ENCODE results near the gene TEDC1.

The TEDC1 gene, protein sequence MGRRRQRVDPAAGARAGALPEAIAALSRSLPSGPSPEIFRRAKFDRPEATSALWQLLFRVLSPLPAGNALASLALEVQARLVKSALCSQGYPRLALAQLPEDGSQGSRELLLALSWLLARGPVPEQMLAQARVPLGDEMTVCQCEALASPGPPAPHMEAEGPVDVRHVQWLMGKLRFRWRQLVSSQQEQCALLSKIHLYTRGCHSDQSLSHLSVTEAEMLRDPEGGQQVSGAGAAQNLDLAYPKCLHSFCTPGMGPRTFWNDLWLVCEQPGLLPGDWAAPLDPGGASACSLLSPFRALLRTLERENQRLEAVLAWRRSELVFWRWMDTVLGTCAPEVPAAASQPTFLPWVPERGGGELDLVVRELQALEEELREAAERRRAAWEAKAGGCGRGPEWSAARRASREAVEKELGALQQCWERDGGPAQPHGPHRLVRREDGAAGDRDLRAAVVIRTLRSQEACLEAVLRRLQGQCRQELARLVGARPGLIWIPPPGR

DNA sequence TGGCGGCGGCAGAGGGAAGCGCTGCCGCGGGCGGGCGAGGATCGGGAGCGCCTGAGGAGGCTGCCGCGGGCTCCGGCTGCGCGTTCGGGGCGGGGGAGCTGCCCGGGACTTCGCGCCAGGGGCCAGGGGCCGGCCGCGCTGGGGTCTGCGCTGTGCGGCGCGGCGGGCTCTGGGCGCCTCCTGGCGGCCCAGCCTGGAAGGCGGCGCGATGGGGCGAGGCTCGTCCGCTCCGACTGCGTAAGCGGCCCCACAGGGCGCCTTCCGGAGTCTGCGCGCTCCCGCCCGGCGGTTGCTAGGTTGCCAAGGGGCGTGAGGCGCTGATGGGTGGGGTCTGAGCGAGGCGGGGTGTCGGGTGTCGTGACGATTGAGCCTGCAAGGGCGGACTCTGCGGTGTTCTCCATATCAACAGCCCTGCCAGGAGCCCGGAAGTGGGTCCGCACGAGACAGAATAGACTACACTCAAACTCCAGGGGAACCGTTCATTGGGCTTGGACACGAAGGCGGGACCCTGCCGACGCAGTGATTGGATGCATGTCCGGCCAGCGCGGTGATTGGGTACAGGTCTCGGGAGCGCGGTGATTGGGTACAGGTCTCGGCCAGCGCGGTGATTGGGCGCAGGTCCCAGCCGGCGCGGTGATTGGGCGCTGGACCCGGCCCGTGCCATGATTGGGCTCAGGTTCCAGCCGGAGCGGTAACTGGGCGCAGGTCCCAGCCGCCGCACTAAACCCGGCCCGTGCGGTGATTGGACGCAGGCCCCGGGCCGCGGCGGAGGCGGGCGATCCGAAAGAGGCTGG lies at the start of gene TEDC1:
TSS of gene TEDC1 (plus strand) at position 675 of the 794 bp plus-strand sequence. CDS start 130 bp downstream, outside the sequence.
- Histone ChIP-seq H3K9ac (ENCODE audit: insufficient read length) (peak within 1 kb of the TSS; percentile 82), H3K4me3 (peak within 1 kb of the TSS; percentile 91), H3K36me3 (ENCODE audit: insufficient read depth, low read length) (no peaks in the 10 kb centered on the region), H3K27ac (peak within 1 kb of the TSS; percentile 85), H3K9me3 (ENCODE audit: low read depth, low read length) (no peaks in the 10 kb centered on the region)
- TF ChIP-seq EZH2 (IDR thresholded peaks at IDR 0.05) (no peak), FOXP2 (optimal IDR thresholded peaks at IDR 0.05; ENCODE audit: control extremely low read depth, extremely low read length, insufficient read depth) (no peak), POLR2AphosphoS5 (IDR thresholded peaks at IDR 0.05; ENCODE audit: borderline replicate concordance, low read depth, low read length) (no peak; the same call in 1 of the 2 replicates)
- peak; percentile 99 for DNase-seq (ENCODE audit: low read depth, low spot score)

- Histone ChIP-seq H3K4me3 (no peak overlapping the region), H3K27ac (no peak overlapping the region; the same call in 1 of the 2 replicates), H3K9me3 (ENCODE audit: low read depth, low read length) (no peaks in the 10 kb centered on the region), H3K9ac (ENCODE audit: insufficient read length) (no peak overlapping the region), H3K36me3 (ENCODE audit: insufficient read depth, low read length) (peaks cover 8% of the 10 kb centered on the region)
- TF ChIP-seq POLR2AphosphoS5 (IDR thresholded peaks at IDR 0.05; ENCODE audit: borderline replicate concordance, low read depth, low read length) (no peak), FOXP2 (optimal IDR thresholded peaks at IDR 0.05; ENCODE audit: control extremely low read depth, extremely low read length, insufficient read depth) (no peak), EZH2 (IDR thresholded peaks at IDR 0.05) (no peak)
- no peak for DNase-seq (ENCODE audit: low read depth, low spot score)
Measured at GRCh38 chr14:105442125-105442524, 48.9 kb upstream of the TEDC1 start.

GRCh38 chr14:105442834-105443233 lies 48.2 kb upstream of the TEDC1 start:
- TF ChIP-seq EZH2 (IDR thresholded peaks at IDR 0.05) (no peak), FOXP2 (optimal IDR thresholded peaks at IDR 0.05; ENCODE audit: control extremely low read depth, extremely low read length, insufficient read depth) (no peak), POLR2AphosphoS5 (IDR thresholded peaks at IDR 0.05; ENCODE audit: borderline replicate concordance, low read depth, low read length) (no peak; the same call in 1 of the 2 replicates)
- Histone ChIP-seq H3K4me3 (no peak overlapping the region), H3K9me3 (ENCODE audit: low read depth, low read length) (no peaks in the 10 kb centered on the region), H3K36me3 (ENCODE audit: insufficient read depth, low read length) (peaks cover 8% of the 10 kb centered on the region), H3K9ac (ENCODE audit: insufficient read length) (no peak overlapping the region), H3K27ac (no peak overlapping the region; the same call in 1 of the 2 replicates)
- no peak for DNase-seq (ENCODE audit: low read depth, low spot score)

DNA sequence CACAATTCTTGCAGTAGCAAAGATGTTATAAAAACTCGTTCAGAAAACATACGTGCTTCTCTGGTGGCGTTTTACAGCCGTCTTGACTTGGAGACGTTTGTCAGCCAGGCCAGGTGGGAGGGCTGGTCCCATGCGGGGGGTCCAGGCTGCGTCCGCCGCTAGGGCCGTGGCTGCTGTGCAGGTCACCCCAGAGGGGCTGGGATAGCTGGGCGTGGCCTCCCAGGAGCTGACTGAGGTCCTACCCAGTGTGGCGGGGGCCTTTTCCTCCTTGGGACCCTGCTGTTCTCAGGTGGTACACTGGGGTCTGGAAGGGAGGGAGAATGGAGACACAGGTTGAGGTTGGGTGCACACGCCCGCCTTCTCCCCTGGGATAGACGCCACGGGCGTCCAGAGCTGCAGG lies 46.2 kb upstream of the TEDC1 start:
- TF ChIP-seq EZH2 (IDR thresholded peaks at IDR 0.05) (no peak), FOXP2 (optimal IDR thresholded peaks at IDR 0.05; ENCODE audit: control extremely low read depth, extremely low read length, insufficient read depth) (no peak)
- H3K36me3 ChIP-seq (ENCODE audit: insufficient read depth, low read length), result peaks cover 16% of the 10 kb centered on the region
- no peaks in the 10 kb centered on the region for H3K9me3 ChIP-seq (ENCODE audit: low read depth, low read length)
- H3K9ac ChIP-seq (ENCODE audit: insufficient read length), result no peak overlapping the region
- DNase-seq (ENCODE audit: low read depth, low spot score), result no peak
- H3K4me3 ChIP-seq, result no peak overlapping the region
- H3K27ac ChIP-seq, result no peak overlapping the region

DNA sequence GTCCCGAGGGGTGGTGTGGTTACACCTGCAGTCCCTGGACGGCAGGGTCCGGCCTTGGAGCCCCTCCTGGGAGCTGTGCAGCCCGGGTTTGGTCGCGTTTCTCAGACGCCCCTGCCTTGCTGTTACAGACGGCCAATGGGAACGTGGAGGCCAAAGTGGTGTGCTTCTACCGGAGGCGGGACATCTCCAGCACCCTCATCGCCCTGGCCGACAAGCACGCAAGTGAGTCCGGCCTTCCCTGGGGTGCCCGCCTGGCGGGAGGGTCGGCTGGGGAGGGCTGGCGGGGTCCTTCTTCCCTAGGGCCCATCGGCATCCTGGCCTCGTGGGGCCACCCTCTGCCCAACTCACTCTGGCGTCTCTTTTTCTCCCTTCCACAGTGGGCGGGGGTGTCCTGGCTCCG lies 45.8 kb upstream of the TEDC1 start:
- Histone ChIP-seq H3K4me3 (no peak overlapping the region), H3K9me3 (ENCODE audit: low read depth, low read length) (no peaks in the 10 kb centered on the region), H3K27ac (peak overlapping the region; percentile 31; the same call in 1 of the 2 replicates), H3K36me3 (ENCODE audit: insufficient read depth, low read length) (peaks cover 19% of the 10 kb centered on the region), H3K9ac (ENCODE audit: insufficient read length) (no peak overlapping the region)
- no peak for DNase-seq (ENCODE audit: low read depth, low spot score)
- TF ChIP-seq POLR2AphosphoS5 (IDR thresholded peaks at IDR 0.05; ENCODE audit: borderline replicate concordance, low read depth, low read length), result no peak; the same call in 1 of the 2 replicates
- no peak for TF ChIP-seq FOXP2 (optimal IDR thresholded peaks at IDR 0.05; ENCODE audit: control extremely low read depth, extremely low read length, insufficient read depth)
- no peak for TF ChIP-seq EZH2 (IDR thresholded peaks at IDR 0.05)

DNA sequence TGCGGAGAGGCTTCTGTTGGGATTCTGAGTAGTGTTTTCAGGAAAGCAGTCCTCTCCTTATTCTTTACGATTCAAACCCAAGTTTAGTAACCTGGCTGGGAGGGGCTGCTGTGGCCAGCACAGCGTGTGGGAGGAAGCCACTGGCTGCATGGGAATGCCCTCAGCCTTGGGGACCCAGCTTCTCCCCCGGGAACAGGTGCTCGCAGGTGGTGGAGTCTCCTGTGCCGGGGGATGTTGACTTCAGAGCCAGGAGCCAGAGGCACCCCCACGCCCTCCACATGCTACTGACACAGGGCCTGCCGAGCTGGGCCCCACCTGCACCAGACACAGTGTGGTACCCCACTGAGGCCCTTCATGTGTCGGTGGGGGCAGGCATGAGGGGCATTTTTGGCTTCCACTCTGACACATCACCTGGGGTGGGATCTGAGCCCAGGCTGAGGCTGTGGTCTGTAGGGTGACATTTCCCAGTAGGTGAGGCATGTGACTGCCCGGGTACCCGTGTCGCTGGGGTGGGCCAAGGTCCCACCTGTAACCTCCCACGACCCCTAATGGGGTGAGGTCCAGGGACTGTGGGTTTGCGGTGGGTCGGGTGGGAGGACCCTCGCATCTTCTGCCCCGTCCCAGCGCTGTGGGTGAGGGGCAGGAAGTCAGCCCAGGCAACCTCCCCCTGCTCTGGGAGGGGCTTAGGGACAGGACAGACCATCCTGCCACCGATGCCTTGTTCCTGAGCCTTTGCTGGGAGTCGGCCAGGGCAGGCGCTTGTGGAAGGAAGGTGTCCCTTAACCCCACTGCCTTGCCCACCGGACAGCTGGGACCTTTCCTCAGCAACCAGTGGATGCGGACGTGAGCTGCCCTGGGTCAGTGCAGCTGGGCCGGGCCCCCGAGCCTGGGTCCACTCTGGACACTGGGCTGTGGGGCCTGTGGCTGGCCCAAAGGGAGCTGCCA lies 44.9 kb upstream of the TEDC1 start:
- Histone ChIP-seq H3K9me3 (ENCODE audit: low read depth, low read length) (no peaks in the 10 kb centered on the region), H3K4me3 (no peak overlapping the region), H3K36me3 (ENCODE audit: insufficient read depth, low read length) (peaks cover 25% of the 10 kb centered on the region), H3K27ac (peak overlapping the region; percentile 31; the same call in 1 of the 2 replicates), H3K9ac (ENCODE audit: insufficient read length) (no peak overlapping the region)
- DNase-seq (ENCODE audit: low read depth, low spot score), result no peak
- TF ChIP-seq EZH2 (IDR thresholded peaks at IDR 0.05) (no peak), POLR2AphosphoS5 (IDR thresholded peaks at IDR 0.05; ENCODE audit: borderline replicate concordance, low read depth, low read length) (no peak), FOXP2 (optimal IDR thresholded peaks at IDR 0.05; ENCODE audit: control extremely low read depth, extremely low read length, insufficient read depth) (no peak)

- Histone ChIP-seq H3K27ac (no peak overlapping the region), H3K36me3 (ENCODE audit: insufficient read depth, low read length) (peaks cover 23% of the 10 kb centered on the region), H3K9me3 (ENCODE audit: low read depth, low read length) (no peaks in the 10 kb centered on the region), H3K4me3 (no peak overlapping the region), H3K9ac (ENCODE audit: insufficient read length) (no peak overlapping the region)
- TF ChIP-seq POLR2AphosphoS5 (IDR thresholded peaks at IDR 0.05; ENCODE audit: borderline replicate concordance, low read depth, low read length), result no peak
- no peak for TF ChIP-seq EZH2 (IDR thresholded peaks at IDR 0.05)
- no peak for TF ChIP-seq FOXP2 (optimal IDR thresholded peaks at IDR 0.05; ENCODE audit: control extremely low read depth, extremely low read length, insufficient read depth)
- no peak for DNase-seq (ENCODE audit: low read depth, low spot score)
Measured at GRCh38 chr14:105446971-105447370, 44.1 kb upstream of the TEDC1 start.
